Measurements from ENCODE around the gene ZFYVE9. TPM values are rescaled to one million over a fixed set of nuclear protein-coding genes. Genes with fewer than 3 reads are reported as not detected.
A peak's percentile ranks its signal among the peaks of the same experiment; 100 is the strongest.

ZFYVE9 gene
- total RNA-seq, 1 experiment from 2014 or later: 22.5 TPM

GRCh38 chr1:52238887-52239707 is 97.2 kb downstream of the ZFYVE9 start:
- DNase-seq (ENCODE audit: low read depth): no peak

- no peak for DNase-seq (ENCODE audit: low read depth)
These were observed 97.8 kb downstream of the ZFYVE9 start for GRCh38 chr1:52239708-52240001.

GRCh38 chr1:52240592-52241210 is 98.8 kb downstream of the ZFYVE9 start:
- DNase-seq (ENCODE audit: low read depth): no peak

- no peak for DNase-seq (ENCODE audit: low read depth)
These were observed 101.5 kb downstream of the ZFYVE9 start for GRCh38 chr1:52243221-52243987.

- no peak for DNase-seq (ENCODE audit: low read depth)
These were observed 107.9 kb downstream of the ZFYVE9 start for GRCh38 chr1:52249831-52250230.

GRCh38 chr1:52253421-52253820 is 111.5 kb downstream of the ZFYVE9 start:
- no peak for DNase-seq (ENCODE audit: low read depth)

GRCh38 chr1:52259886-52260285 is 118.0 kb downstream of the ZFYVE9 start:
- DNase-seq (ENCODE audit: low read depth): no peak

GRCh38 chr1:52263153-52263910 is 121.4 kb downstream of the ZFYVE9 start:
- DNase-seq (ENCODE audit: low read depth): no peak

- no peak for DNase-seq (ENCODE audit: low read depth)
These were observed 122.7 kb downstream of the ZFYVE9 start for GRCh38 chr1:52264530-52265115.

GRCh38 chr1:52266507-52266906 is 124.6 kb downstream of the ZFYVE9 start:
- no peak for DNase-seq (ENCODE audit: low read depth)

GRCh38 chr1:52268372-52268771 is 126.5 kb downstream of the ZFYVE9 start:
- DNase-seq (ENCODE audit: low read depth): peak; percentile 11

GRCh38 chr1:52281518-52281917 is 139.6 kb downstream of the ZFYVE9 start:
- no peak for DNase-seq (ENCODE audit: low read depth)

GRCh38 chr1:52288286-52288685 is 146.4 kb downstream of the ZFYVE9 start:
- DNase-seq (ENCODE audit: low read depth): peak; percentile 37

- no peak for DNase-seq (ENCODE audit: low read depth)
These were observed 152.7 kb downstream of the ZFYVE9 start for GRCh38 chr1:52294580-52294979.

GRCh38 chr1:52296345-52296744 is 154.5 kb downstream of the ZFYVE9 start:
- DNase-seq (ENCODE audit: low read depth): peak; percentile 75

- DNase-seq (ENCODE audit: low read depth): no peak
These were observed 163.7 kb downstream of the ZFYVE9 start for GRCh38 chr1:52305417-52306226.

GRCh38 chr1:52306227-52307006 is 164.5 kb downstream of the ZFYVE9 start:
- no peak for DNase-seq (ENCODE audit: low read depth)

GRCh38 chr1:52321061-52321460 is 179.2 kb downstream of the ZFYVE9 start:
- no peak for DNase-seq (ENCODE audit: low read depth)

- no peak for DNase-seq (ENCODE audit: low read depth)
These were observed 181.8 kb downstream of the ZFYVE9 start for GRCh38 chr1:52323731-52324130.

GRCh38 chr1:52325786-52326185 is 183.9 kb downstream of the ZFYVE9 start:
- DNase-seq (ENCODE audit: low read depth): no peak

Measured in HT1080 (cell line).